Smooth muscle cell of the brain vasculature (primary cell): ENCODE results near the gene INPP5A.
"Not testable (repeated sequence)": the region's sequence is repeated elsewhere in the genome, so short reads cannot be mapped to it uniquely, and the experiment has no call there.

ENCODE experiments used
- DNase-seq: peaks from one replicate; pipeline ENCODE4 v3.0.0-alpha.2; 2012; ENCODE audit warnings: low read depth, low spot score

Gene INPP5A

GRCh38 chr10:132755166-132755711 is 217.7 kb downstream of the INPP5A start:
- DNase-seq: no peak

GRCh38 chr10:132756591-132756990 is 219.0 kb downstream of the INPP5A start:
- DNase-seq: no peak

DNA sequence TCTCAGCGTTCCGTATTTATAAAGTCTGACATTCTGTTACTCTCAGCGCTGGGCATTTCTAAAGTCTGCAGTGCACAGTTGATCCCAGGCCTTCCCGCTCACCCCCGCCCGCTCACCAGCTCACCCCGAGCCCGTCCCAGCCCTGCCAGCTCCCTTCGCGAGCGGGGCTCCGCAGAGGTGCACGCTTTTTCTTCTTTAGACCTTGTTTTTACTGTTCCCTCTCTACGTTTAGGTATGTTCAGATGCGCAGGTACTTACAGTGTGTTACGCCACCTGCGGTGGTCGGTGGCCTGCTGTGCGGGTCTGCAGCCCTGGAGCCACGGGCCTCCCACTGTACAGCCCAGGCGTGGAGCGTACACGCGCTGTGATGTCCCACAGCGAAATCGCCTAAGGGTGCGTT is 219.6 kb downstream of the INPP5A start:
- no peak for DNase-seq

- DNase-seq: no peak
Measured at GRCh38 chr10:132758865-132759264, 221.3 kb downstream of the INPP5A start.

DNA sequence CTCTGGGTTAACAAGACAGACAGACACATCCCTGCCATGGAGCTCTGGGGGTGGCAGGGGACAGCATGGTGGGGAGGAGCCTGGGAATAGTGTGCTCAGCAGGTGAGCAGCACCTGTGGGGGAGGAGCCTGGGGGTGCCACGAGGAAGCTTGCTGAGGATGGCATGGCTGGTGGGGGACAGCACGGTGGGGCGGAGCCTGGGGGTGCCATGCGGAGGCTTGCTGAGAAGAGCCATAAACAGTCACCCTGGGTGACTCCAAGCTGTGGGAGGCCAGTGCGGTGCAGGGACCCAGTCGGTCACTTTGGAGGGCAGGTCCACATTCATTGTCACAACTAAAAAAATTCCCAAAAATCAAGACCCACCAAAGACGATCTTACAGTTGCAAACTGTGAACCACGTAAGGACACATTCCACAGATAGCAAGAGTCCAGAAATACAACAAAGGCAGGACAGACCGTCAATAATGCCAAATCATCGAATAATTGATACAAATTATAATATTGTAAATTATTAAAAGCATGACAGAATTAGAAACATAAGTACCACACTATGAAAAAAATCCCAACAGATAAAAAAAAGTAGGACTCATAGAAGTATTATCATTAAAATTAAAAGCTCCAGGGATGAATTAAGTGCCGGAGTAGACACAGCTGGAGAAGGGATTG is 223.9 kb downstream of the INPP5A start:
- DNase-seq: no peak

GRCh38 chr10:132762267-132762666 is 224.7 kb downstream of the INPP5A start:
- no peak for DNase-seq

DNA sequence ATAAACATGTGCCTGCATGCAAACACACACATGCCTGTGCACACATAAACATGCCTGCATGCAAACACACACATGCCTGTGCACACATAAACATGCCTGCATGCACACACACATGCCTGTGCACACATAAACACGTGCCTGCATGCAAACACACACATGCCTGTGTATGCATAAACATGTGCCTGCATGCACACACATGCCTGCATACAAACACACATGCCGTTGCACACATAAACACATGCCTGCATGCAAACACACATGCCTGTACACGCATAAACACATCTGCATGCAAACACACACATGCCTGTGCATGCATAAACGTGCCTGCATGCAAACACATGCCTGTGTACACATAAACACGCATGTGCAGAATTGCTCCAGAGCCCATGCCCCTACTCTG is 226.0 kb downstream of the INPP5A start:
- DNase-seq: no peak

GRCh38 chr10:132764108-132764507 is 226.5 kb downstream of the INPP5A start:
- no peak for DNase-seq

DNA sequence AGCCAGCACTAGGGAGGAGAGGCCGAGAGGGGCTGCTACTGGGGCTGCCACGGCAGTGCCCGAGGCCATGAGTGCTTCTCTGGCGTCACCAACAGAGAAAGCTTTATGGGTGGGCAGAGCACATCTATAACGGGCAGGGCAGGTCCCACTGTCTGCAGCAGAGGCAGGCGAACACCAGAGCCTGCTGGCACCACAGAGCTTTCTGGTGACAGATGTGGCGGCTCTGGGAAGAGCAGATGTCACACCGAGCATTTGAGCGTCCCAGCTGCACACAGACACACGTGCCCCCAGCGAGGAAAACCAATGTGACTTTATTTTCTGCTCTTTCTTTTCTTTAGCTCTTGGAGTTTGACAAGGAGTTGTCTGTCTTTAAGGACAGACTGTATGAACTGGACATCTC is 227.8 kb downstream of the INPP5A start:
- no peak for DNase-seq

GRCh38 chr10:132766291-132766690 is 228.7 kb downstream of the INPP5A start:
- no peak for DNase-seq

- DNase-seq: no peak
Measured at GRCh38 chr10:132768346-132769248, 231.0 kb downstream of the INPP5A start.

GRCh38 chr10:132770061-132771021 is 232.8 kb downstream of the INPP5A start:
- DNase-seq: no peak

- DNase-seq: not testable (repeated sequence)
Measured at GRCh38 chr10:132772816-132773215, 235.2 kb downstream of the INPP5A start.

DNA sequence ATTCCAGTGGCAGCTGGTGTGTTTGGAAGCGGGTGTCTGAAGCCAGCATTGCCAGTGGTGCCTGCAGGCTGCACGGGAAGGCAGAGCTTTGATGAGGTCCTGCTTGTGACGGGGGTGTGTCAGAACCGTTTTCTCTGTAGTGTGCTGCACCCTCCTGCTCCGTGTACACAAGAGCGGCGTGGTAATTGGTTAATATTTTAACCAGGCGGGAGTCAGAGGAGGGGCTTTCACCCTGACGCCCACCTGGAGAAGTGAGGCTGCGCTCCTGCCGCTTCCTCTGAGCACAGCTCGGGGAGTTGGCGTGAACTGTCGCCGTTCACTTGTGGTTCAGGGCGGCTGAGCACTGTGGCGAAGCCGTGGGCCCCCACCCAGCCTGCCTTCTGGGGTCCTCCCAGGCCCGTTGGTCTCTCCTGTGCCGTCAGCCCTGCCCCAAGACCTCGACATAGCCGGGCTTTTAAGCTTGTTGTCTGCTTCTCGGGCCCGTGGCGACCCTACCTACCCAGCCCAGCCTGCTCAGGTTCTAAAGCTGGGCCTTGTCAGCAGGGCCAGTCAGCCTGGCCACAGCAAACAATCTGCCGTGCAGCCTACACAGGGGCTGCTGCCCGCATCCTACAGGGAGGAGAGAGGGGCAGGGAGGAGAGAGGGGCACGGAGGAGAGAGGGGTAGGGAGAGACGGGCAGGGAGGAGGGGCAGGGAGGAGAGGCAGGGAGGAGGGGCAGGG is 236.8 kb downstream of the INPP5A start:
- no peak for DNase-seq

- no peak for DNase-seq
Measured at GRCh38 chr10:132774902-132775863, 237.6 kb downstream of the INPP5A start.

- DNase-seq: no peak
Measured at GRCh38 chr10:132776186-132776585, 238.6 kb downstream of the INPP5A start.

DNA sequence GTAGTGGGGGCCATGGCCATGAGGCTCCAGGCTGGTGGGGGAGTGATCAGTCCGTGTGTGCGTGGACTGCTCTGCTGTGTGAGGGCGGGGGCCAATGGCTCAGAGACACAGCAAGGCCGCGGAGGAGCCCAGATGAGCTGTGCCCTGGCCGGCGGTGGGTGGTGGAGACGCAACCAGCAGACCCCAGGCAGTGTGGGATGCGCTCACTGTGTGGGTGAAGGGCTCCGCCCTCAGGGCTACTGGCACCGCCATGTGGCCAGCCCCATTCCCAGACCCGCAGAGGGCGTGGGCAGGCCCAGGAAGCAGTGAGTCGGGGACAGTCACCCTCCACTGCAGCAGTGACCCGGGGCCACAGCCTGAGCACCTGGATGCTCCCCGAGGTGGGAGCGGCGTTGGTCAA is 239.2 kb downstream of the INPP5A start:
- no peak for DNase-seq

DNA sequence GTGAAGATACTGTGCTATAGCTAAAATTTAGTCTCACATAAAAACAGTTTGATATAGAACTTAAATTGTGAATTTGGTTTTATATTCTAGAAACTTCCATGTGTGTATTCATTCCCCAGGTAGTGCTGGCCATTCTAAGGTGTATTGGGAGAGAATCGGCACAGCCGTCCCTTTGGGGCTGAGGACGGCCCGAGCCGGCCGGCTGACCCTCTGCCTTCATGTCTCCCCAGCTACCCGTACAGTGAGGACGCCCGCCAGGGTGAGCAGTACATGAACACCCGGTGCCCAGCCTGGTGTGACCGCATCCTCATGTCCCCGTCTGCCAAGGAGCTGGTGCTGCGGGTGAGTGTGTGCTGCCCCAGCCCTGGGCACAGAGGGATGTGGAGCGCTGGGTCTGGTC is 239.9 kb downstream of the INPP5A start:
- DNase-seq: no peak

GRCh38 chr10:132779549-132780294 is 242.1 kb downstream of the INPP5A start:
- DNase-seq: no peak
